GM21447 (cell line): ENCODE measurements around the gene LINS1.

Source experiments
- ATAC-seq: cut with Tn5 transposase; IDR thresholded peaks from one replicate; pipeline ENCODE4 v1.9.1; 2021; ENCODE audit not compliant: unreplicated experiment

The LINS1 gene

DNA sequence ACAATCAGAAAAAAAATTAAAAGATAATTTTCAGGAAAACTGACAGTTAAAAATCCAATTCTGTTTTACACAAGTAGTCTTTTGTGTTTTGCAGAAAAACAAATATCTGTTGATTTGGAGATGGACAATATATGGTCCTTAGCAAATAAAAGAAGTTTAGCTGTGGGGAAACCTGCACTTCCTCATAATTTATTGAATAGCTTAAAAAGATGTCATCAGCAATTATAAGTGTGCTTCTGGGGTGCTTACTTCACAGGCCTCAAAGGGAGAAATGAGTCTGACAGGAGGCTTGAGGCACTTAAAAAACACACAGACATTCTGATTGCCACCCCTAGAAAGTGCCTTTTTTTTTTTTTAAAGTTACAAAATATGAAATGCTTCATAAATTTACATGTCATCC, 41.7 kb downstream of the LINS1 start:
- ATAC-seq, result no peak

DNA sequence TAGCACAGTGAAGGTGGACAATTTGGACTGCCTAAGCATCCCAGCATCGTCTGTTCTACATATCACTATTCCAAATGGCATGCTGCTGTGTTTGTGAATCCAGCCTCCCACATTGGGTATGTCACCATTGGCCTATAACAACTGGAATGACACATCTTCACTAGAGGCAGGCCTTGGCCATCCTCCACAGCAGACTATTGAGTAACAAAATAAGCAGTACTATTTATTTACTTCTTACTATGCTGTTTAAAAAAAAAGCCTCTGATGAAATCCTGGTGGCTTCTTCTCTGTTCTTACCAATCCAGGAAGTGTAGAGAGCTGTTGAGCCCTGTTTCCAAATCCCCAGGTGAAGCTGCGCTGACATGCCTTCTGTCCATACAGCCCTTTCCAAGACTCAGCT, 42.7 kb downstream of the LINS1 start:
- ATAC-seq, result no peak

DNA sequence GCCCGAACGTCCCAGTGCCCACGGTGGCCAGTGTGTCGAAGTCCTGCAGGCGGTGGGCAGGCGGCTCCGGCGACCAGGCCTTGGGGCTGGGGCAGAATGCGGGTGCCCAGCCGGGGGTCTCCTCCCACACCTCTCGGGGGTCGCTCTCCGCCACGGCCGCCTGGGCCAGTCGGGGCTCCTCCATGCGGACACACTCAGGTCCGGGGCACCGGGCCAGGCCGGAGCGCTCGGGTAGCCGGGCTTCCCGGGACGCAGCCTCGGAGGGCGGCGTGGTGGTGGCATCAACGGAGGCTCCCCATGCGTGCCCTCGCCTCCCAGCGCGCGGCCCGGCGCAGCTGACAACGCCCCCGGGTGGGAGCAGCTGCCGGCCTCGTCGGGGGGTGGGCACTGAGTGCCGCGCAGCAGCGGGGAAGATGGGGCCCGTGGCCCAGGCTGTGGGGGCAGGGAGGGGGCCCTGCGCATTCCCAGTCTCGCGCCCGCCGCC, 43.2 kb downstream of the LINS1 start:
- no peak for ATAC-seq

DNA sequence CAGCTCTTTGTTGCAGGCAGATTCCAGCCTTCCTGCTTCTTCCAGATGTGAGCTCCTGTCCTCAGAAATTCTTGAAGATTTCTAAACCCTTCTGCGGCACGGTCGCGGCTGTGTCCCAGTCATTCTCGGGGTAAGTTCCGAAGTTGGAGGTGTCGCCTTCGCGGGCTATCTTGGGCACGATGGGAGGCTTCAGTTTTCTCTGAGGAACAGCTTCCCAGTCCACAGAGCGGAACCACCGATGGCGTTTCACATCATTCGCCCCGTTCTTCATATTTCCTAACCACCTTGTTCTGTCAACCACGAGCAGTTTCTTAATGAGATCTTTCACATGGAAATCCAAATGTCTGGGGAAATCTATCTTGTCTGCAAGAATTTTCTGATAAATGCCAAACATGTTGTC, 48.5 kb downstream of the LINS1 start:
- ATAC-seq, result no peak

DNA sequence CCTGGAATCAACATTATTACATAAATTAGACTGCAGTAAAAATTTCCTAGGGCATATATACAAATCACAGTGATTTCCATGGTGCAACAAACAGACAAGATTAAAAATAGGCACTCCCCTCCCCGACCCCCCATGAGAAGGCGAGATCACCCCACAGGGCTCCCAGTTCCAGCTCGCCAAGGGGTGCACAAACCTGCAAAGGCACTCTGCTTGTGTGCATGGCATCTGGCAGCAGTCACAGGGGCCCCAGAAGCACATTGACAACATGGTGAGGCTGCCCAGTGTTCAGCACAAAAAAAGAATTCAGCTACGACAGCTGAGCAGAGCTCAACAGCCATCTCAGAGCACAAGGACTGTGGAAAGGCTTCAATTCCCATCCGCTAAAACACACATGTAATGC, 54.0 kb downstream of the LINS1 start:
- ATAC-seq, result no peak

DNA sequence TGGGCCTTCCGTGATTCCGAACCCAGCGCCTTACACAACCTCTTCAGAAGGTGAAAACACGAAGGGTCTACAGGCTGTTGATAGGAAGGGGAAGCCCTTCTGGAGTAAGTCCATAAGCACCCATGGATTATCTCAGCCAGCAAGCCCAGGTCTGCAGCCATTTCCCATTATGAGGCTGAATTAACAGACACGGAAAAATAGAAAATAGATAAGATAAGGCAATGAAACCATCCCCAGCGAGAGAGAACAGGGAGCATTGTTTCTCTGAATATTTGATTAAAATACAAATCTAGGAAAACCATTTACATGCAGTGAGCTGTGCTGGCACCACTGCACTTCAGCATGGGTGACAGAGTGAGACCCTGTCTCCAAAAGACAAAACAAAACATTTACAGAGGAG, 57.0 kb downstream of the LINS1 start:
- no peak for ATAC-seq

DNA sequence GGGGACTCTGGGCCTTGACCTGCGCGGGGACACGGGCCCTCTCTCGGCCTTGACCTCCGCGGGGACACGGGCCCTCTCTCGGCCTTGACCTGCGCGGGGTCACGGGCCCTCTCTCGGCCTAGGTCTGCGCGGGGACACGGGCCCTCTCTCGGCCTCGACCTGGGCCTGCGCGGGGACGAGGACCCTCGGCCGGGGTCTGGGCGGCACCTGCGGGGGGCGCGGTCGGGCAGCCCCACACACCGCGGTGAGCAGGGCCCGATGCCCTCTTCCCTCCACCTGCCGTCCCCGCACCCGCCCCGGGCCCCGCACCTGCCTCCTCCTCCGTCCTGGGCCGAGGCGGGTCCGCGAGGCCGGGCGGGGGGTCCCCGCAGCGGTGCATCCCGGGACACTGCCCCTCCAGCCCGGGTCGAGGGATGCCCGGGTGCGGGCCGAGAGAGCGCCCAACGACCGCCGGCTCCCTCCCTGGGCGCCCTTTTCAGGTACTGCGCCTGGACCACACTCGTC, 57.6 kb downstream of the LINS1 start:
- ATAC-seq, result no peak

DNA sequence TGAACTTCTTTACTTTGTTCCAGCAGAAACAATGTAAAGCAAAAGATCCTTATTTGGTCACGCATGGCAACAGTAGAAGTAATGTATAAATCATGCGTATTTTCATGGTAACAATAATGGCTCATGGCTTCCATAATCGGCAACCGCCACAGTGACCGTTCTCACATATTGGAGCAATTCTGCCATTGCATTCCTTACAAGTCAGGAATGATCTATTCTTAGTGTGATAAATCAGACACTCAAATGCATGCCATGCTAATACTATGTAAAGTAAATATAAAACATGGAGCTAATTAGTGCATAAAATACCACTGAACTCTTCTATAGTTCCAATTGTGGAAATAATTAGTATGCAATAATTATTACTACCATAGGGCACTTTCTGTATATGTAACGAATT, 59.7 kb downstream of the LINS1 start:
- no peak for ATAC-seq

DNA sequence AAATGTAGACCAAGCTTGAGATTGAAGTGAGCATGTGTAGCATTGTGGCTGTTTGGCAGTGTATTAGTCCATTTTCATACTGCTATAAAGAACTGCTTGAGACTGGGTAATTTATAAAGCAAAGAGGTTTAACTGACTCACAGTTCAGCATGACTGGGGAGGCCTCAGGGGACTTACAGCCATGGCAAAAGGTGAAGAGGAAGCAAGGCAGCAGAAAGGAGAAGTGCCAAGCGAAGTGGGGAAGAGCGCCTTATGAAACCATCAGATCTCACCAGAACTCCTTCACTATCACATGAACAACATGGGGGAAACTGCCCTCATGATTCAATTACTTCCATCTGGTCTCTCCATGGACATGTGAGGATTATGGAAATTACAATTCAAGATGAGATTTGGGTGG, 64.7 kb downstream of the LINS1 start:
- ATAC-seq, result peak; percentile 85

DNA sequence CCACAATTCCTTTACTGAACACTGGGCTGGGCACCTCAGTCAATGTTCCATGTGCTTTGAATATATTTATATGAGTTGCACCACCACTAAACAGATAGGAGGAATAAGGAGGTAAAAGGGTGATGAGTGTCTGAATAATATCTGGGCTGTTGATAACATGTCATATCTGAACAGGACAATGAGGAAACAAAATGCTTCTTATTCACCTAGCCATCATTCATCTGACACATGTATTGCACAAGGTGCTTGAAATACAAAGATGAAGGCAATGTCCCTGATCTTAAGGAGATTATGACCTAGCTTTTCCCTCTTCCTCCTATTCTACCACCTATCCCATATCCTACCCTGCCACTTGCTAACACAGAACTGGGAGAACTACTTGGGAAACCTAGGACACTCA, 65.3 kb downstream of the LINS1 start:
- ATAC-seq, result no peak

DNA sequence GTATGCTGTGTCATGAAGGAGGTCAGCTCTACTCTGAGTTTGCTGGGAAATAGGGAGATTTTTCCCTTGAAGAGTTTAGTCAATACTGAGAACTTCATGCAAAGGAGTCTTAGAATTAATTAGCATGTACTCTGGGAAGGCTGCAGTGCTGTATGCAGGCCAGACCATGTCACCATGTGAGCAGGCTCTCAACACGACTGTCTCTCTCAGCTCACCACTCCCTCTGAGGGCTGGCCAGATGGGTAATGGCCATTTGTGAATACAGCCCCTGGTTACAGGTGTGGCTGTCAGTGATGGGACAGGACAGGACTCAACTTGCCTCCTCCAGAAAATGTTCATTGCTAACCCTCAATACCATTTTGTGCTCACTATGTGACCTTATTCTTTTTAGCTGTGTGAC, 68.1 kb downstream of the LINS1 start:
- no peak for ATAC-seq

DNA sequence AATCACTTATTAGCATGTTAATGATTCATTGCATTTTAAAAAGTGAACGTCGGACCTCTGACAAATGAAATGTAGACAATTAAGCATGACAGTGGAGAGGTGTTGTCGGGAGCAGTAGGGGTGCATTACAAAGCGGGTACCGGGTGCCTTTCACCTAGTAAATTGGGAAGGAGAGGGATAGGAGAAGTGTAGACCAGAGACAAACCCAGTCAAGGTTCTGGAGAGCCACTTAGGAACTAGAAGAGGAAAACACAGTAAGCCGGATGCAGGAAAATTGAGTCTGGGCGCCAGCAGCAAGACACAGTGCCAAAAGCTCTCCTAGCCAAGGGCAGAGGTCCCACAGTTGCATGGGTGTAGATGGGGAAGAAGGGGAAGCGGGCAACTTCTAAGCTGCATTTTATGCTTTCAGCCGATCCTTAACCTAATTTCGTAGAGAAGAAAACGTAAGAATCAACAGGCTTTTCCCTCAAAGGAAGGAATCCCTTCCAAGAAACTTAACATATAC, 70.1 kb downstream of the LINS1 start:
- no peak for ATAC-seq

DNA sequence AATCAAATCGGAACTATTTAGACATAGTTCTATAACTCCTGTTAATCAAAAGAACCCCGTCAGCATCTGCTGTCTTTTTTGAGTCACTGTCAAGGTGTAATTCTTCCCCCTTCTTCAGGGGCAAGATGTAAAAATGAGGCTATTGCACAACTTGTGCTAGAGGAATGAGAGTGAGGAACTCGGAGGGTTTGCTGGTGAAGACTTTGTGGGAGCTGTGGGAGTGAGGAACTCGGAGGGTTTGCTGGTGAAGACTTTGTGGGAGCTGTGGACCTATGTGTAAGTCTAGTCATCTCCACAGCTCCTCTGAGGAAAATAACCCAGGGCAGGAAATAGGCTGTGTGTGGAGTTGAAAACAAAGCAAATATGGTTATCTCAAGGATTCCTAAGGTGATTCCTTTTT, 70.8 kb downstream of the LINS1 start:
- ATAC-seq, result no peak

DNA sequence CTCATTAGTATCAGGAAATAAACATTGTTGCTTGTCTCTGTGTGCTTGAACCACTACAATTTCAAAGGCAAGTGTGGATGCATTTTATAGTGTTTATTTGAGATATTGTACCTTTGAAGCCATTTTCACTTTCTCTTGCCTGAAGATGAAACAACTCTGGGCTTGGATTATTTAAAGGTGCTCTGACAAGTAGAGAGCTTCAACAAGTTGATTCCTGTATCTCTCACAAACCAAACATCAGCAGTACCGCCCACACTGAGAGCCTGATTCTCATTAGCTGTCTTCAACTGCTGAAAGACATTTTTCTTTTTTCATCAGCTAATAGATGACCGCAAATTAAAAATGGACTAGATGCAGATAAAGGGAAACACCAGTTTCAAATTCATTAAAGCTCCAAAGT, 72.4 kb downstream of the LINS1 start:
- ATAC-seq, result no peak

DNA sequence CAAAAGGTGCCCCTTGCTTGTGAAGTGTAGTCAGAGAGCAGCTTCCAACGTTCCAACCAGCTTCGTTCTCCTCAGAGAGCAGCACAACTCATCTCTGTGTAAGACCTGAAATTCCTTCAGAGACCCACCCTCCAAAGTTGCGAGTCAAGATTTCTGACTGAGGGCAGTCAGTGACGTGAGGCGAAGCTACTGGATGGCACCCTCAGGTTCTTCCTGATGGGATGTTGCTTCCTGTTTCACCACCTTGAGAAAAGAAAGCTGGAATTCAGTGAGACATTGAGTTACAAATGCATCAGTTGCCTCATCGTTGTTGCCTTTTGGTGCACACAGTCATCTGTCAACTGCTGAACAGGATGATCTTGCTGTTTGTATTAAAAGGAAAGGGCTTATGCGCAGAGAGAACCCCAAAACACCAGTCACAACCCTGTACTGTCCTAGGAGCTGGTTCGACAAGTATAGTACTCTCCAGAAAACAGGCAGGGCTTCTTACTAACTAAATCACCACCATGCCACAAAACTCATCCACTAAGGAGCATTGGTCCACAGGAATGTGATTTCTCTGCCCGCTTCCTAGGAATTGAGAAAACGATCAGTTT, 73.1 kb downstream of the LINS1 start, which contains the start of gene CERS3:
Gene CERS3 (minus strand): TSS at position 118 of the 596 bp plus-strand sequence. CDS start 27,101 bp downstream, outside the sequence.
- ATAC-seq, result no peak

DNA sequence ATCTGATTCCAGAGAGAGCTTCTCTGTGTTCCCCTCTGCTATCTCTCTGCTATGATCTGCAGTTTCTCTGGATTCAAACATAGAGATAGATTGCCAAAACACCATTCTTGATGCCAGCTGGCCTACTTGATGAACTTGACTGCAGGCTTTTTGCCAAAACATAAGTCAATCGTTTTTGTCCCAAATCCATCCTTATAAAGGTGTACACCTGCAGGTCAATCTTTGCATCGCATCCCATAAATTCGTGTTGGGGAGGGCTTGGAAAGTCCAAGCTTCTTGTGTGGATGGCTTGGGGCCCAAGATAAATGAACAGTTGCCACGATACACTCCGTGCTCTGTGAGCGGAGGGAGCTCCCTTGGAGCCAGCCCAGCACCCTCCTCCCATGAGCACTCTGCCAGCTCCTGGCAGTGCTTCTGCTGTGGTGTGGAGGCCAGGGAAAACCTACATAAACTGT, 75.9 kb downstream of the LINS1 start:
- ATAC-seq, result no peak

DNA sequence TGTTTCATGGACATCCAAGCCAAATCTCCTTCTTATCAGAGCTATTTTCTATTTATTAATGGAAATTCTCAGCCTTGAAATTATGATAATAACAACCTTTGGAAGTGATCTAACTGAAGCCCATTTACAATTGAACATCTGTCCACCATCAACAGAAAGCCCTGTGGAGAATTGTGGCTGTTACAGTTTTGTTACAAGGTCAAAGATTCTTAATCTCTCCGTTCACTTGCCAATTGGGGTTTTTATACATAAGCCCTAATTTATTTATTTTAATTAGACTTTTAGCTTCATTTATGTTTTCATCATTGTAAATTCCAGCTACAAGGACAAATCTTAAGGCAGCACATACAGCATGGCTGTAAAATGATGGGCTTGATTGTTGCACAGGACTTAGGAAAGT, 76.5 kb downstream of the LINS1 start:
- no peak for ATAC-seq

DNA sequence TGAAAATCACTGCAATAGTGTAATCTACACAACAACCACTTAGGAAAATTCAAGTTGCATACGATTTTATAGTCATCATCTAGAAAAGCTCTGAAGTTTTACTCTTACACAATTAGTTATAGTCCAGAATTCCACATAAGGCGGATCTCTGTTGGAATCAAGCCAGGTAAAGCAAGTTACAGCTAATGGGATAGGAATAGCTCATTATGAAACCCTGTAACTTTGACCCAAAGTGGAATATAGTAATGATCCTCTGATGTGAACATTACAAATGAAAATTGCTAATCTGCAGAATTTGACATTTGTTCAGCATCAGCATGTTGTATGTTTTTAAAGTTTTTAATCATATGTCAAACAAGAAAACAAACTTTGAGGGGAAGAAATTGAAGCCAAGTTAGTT, 77.7 kb downstream of the LINS1 start:
- no peak for ATAC-seq

DNA sequence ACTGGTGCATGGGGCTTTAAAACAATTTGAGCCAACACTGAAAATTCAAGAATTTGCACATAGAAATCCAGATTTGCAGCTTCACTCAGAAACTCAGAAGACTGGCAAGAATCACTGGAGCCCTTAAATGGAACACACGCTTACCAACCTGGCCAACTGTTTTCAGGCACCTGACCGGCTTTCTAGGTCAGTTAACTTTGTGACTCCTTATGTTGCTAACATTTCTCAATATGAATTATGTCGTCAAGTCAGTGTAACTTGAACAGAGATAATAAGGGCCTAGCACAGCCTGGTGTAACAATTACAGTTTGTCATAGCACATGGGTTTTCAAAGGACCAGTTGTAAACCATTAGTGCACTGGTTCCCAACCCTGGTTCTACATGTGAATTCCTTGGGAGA, 80.1 kb downstream of the LINS1 start:
- ATAC-seq, result no peak

DNA sequence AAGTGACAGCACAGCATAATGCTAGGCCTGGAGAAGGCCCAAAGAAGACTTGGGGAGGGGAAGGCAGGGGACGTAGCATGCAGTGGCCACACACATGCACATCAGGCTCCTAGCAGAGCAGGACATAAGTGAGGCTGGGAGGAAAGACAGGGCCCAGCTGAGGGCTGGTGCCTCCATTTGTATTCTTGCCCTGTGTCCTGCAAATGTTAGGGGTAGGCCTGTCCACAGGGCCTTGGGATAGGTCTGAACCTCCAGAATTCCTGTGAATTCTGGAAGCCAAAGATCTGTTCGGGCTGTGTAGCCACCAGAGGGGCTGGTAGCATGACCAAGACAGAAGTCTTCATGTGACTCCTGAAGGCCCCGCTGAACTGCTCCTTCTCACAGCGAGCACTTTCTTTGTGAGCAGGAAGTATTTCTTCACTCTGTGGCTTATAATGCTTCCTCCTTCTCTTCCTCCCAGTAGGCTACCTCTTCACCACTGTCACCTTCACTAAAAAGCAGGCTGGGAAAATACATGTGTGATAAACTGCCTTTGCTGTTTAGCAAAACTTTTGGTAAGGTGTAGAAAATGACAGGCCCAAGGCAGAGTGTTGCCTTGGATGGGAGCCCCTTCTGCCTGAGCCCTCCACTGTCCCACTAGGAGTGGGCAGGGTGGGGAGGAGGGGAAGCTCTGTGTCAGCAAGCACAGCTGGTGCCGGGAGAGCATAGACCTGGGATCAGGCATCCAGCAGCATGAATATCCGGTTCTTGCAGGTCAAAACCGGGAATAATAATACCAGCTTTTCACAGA, 81.7 kb downstream of the LINS1 start:
- no peak for ATAC-seq

DNA sequence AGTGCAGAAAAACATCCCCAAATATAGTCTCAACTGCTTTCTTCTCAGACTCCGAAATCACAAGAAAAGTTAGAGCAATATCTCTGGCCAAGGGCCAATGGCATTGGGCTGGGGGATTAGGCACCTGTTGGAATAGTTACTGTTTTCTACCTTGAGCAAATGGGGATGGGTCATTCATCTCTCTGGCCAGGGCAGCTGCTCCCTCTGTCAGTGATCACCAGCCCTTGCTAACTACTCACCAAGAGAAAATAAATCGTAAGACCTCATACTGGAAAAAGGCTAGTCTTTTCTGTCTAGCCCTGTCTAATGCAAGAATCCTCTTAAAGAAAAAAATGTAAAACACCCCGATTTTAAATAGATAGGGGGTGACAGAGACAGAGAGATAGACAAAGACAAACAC, 84.1 kb downstream of the LINS1 start:
- no peak for ATAC-seq
